AML-193 (cell line): ENCODE results near the gene KIF26B.
"Not testable (repeated sequence)": the region's sequence is repeated elsewhere in the genome, so short reads cannot be mapped to it uniquely, and the experiment has no call there.

ENCODE experiments used
- DNase-seq, 2 experiments: peaks; one replicate each; lab custom pipeline; 2025; lab: John Stamatoyannopoulos, UW

The KIF26B gene

DNA sequence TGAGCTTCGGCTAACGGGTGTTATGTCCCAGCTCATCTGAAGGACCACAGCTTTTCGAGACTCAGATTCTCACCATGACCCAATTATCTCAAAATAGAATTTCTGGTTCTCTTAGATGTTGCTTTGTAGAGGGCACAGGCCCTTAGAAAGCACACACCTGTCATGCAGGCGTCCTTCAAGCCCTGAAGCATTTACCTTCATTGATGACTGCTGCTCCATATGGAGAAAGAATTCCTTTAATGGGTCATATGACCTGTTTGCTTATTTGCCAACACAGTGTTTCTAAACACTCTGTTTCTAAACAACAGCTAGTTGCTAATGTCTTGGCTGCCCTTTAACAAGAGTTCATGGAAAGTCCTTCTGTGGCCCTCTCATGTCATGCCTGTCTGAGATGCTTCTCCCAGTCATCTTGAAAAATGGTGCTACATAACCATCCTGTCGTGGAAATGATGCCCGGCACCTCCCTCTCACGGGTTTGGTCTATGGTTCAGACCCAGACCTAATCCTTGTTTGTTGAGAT is 495.7 kb downstream of the KIF26B start:
- DNase-seq, result no peak

DNA sequence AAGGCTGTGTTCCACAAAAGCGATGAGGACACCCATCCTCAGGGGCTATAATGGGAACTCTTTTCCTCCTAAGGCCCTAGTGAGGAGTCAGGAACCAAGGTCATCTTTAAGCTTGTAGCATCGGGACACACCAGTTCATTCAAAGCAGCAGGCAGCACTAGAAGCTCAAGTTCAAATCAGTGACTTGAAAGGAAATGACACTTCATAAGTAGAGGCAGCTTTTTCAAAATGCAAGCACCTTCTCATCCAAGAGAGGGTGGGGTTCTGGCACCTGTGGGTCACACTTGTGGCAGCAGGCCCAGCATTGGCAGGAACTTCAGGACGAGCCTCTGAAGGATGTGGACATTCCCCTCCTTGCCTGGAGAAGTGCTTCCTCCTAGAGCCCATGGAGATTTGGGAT is 496.3 kb downstream of the KIF26B start:
- DNase-seq, result no peak

DNA sequence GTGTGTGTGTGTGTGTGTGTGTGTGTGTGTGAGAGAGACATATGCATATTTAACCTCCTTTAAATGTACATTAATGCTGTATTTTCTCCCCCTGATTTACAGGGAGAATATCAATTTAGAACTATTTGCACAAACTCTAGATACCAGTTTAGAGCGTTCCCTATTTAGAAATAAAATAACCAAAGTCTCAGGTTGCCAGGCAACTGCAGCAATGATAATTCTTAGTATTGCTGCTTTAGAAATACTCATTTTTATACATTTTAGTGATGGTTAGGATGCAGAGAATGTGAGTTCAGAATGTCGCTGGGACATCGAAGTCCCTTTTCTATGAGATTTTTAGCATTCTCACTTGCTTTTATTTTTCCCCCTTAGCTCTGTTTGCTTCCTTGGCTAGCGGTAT is 497.3 kb downstream of the KIF26B start:
- no peak for DNase-seq

- DNase-seq, result no peak
These were observed 498.1 kb downstream of the KIF26B start for GRCh38 chr1:245652660-245653427.

DNA sequence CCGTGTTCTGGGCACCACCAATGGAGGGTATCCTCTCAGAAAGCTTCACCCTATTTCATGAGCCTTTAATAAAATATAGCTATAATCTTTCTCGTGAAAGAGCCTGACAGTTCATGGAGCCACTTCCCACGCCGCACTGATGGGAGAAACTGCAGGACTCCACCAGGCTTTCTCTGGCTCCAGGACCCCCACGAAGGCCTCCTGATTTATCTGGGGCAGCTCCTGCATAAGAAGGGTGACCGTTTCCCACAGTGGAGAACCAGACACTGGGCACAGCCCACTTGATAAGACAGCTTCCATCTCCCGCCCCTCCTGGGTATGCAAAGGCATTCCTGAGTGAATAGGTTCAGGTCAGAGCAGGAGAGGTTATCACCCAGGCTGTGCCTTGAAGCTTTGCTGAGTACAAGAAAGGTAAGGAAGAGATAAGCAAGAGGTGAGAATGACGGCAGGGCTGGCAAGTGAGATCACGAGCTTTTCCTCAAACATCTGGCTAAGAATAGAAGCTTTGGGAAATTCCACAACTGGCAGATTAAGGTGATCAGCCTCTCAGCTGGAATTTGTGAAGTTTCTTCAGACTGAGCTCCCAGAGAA is 499.8 kb downstream of the KIF26B start:
- no peak for DNase-seq

GRCh38 chr1:245656189-245656717 is 501.5 kb downstream of the KIF26B start:
- DNase-seq, result no peak

DNA sequence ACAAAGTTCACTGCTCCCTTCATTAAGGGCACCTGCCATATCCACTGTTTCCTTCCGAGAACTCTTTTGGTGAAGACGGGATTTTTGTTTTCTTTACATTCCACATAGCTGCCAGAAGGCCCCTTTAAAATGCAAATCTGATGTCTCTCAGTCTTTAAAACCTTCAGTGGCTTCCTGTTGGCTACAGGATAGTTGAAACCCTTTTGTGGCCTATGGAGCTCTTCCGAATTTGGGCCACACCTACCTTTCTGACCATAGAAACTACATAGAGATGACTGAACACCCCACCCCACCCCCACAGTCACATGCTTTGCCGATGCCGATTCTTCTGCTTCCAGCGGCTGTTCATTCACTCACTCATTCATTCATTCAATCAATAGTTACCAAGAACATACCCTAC is 502.6 kb downstream of the KIF26B start:
- no peak for DNase-seq

- DNase-seq, result no peak
These were observed 508.6 kb downstream of the KIF26B start for GRCh38 chr1:245663373-245663772.

DNA sequence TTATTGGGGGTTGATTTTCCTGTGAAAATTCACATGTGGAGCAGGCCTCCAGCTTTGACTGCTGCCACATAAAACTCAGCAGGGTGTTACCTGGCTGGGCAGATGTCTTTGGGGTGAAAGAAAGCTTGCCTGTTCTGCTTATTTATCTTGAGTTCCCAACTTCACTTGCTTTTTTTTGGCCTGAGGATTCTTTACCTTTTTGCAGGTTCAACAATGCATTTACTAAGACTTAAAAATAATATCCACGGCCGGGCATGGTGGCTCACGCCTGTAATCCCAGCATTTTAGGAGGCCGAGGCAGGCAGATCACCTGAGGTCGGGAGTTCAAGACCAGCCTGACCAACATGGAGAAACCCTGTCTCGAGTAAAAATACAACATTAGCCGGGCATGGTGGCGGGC is 509.1 kb downstream of the KIF26B start:
- DNase-seq, result no peak

GRCh38 chr1:245666412-245666811 is 511.6 kb downstream of the KIF26B start:
- DNase-seq, result no peak

DNA sequence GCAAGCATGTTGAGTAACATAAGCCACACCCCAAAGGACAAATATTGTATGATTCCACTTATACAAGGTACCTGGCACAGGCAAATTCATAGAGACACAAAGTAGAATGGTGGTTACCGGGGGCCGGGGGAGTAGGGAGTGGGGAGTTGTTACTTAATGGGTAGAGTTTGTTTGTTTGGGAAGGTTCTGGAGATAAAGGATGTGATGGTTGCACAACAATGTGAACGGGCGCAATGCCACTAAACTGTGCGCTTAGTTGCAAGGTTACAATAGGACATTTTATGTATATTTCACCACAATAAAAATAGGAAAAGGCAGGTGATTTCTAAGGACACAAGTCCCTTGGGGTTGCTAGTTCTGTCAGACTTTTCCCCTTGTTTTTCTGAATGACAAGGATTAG is 516.6 kb downstream of the KIF26B start:
- DNase-seq, result no peak

DNA sequence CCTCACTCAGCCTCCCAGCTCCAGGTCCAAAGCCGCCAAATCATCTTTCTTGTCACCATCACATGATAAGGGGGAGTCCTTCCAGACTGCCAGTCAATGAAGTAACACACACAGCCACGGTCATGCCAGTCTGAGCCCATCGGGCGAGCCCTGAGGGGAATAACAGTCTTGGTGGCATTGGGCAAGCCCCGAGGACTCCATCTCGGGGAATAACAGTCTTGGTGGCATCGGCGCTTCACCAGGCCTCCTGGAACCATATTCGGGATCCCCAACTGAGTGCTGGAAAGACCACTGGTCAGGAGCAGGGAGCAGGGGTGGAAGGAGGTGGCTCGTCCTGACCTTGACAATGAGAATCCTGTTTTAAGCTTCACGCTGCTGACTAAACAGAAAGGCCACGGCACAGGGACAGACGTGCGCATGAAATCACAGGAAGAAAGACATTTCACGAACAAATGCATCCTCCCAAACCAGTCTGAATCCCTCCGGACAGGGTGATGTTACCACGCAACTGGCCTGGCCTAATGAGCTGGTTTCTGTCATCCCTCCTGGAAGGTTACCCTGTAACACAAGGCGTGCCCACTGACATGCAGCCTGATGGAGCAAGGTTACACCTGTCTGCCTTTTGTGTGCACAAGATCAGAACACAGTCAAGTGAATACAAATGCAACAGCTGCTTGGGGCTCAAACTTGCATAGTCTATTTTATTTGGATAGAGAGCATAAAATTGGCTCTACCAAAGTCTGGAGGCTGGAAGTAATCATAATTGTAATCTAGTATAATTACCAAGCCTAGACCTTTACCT is 517.4 kb downstream of the KIF26B start:
- no peak for DNase-seq

- not testable (repeated sequence) for DNase-seq
These were observed 518.3 kb downstream of the KIF26B start for GRCh38 chr1:245672836-245673656.

DNA sequence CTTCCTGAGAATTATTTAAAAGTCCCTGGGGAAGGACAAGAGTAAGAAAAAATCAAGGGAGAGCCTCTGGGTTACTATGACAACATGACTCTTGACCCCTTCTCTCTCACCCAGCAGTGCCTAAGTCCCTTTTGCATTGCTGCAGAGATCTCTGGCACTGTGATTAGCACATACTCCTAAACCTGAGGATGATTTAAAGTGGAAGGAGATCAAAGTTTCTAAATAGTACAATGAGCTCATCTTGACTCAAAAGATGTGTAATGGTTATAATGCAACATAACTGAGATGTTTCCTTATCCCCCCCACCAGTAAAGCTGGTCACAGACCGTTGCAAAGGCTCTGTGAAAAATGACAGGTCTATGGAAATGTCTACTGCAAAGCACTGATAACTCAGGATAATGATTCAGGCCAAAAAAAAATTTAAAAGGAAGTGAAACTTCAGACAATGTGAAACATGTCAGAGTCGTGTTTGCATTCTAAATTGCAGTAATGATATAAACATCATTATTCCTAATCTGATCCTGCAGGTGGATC is 519.2 kb downstream of the KIF26B start:
- no peak for DNase-seq

- DNase-seq, result no peak
These were observed 522.9 kb downstream of the KIF26B start for GRCh38 chr1:245677461-245678240.

- DNase-seq, result no peak
These were observed 524.2 kb downstream of the KIF26B start for GRCh38 chr1:245678860-245679411.

DNA sequence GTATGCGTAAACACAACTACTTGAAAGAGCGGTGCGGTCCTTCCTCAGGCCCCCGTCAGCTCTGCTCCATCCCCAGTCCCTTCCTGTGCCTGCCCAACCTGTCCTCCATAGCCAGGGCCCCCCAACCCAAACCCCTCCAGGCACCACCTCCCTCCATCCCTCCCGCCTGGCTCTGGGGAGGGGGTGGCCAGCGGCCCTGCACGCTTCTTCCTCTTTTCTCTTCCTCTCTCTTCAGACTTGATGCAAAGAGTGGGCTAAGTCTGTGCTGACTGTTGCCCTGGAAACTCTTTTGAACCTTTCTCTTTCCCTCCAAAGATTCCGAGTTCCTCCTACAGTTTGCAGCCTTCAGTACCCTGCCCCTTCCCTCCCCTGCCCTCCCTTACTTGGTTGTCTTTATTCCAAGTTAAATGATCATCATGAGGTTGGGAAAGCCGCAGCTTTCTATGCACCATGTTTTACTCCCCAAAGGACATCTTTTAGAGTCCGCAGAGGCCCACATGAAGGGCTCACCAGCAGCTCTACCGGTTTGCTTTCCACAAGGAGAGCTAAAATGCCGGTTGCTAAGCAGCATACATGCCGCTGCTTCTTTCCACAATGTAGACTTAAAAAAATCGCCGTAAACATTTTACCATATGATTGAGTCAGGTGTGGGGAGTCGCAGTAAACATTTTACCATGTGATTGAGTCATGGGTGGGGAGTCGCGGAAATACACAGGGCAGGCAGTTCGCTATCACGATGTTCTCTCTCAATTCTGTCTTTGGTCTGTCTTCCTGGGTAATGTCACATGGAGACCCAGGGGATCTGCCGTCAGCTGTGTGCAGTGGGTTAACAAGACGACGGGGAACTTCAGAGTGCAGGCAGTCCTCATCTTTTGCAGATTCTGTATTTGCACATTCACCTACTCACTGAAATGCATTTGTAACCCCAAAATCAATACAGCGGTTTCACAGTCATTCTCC is 525.3 kb downstream of the KIF26B start:
- peak in 1 of 2 experiments; percentile 1 for DNase-seq

- DNase-seq, result no peak
These were observed 528.1 kb downstream of the KIF26B start for GRCh38 chr1:245682638-245683628.
